Stimulated activated CD4-positive, alpha-beta T cell treated with anti-CD3 and anti-CD28 coated beads, TNF-alpha, amount 100 ng/mL, for 4 hours (primary cell): Measurements from ENCODE around the gene ZEB1.
"Not testable (repeated sequence)": the region's sequence is repeated elsewhere in the genome, so short reads cannot be mapped to it uniquely, and the experiment has no call there.

ENCODE experiments used
- DNase-seq, 3 experiments: peaks; one replicate each; pipeline ENCODE4 v3.0.0-alpha.2; 2020; ENCODE audit warnings: low read depth in 3 of 3

Gene ZEB1

GRCh38 chr10:31318382-31318853 is 598 bp upstream of the ZEB1 start:
- DNase-seq: peak in 2 of 3 experiments; percentile 47 to 59

- peak in 2 of 3 experiments; percentile 29 to 44 for DNase-seq
These were observed 860 bp downstream of the ZEB1 start for GRCh38 chr10:31319602-31320549.

- DNase-seq: peak in 1 of 3 experiments; percentile 7
These were observed 1.7 kb downstream of the ZEB1 start for GRCh38 chr10:31320550-31321211.

- DNase-seq: peak in 1 of 3 experiments; percentile 3
These were observed 2.5 kb downstream of the ZEB1 start for GRCh38 chr10:31321396-31321941.

- no peak for DNase-seq
These were observed 3.6 kb downstream of the ZEB1 start for GRCh38 chr10:31322647-31323046.

GRCh38 chr10:31340343-31340742 is 21.3 kb downstream of the ZEB1 start:
- DNase-seq: no peak

GRCh38 chr10:31341552-31341951 is 22.5 kb downstream of the ZEB1 start:
- DNase-seq: no peak

- no peak for DNase-seq
These were observed 24.0 kb downstream of the ZEB1 start for GRCh38 chr10:31343009-31343408.

GRCh38 chr10:31343551-31343950 is 24.5 kb downstream of the ZEB1 start:
- DNase-seq: no peak

- DNase-seq: no peak
These were observed 26.9 kb downstream of the ZEB1 start for GRCh38 chr10:31345886-31346285.

GRCh38 chr10:31346953-31347352 is 27.9 kb downstream of the ZEB1 start:
- DNase-seq: no peak

- no peak for DNase-seq
These were observed 28.7 kb downstream of the ZEB1 start for GRCh38 chr10:31347705-31348104.

- no peak for DNase-seq
These were observed 31.9 kb downstream of the ZEB1 start for GRCh38 chr10:31350891-31351290.

- no peak for DNase-seq
These were observed 33.6 kb downstream of the ZEB1 start for GRCh38 chr10:31352436-31353226.

- peak in 1 of 3 experiments; percentile 6 for DNase-seq
These were observed 34.6 kb downstream of the ZEB1 start for GRCh38 chr10:31353574-31353973.

GRCh38 chr10:31358688-31359330 is 39.8 kb downstream of the ZEB1 start:
- no peak for DNase-seq

GRCh38 chr10:31359979-31360378 is 41.0 kb downstream of the ZEB1 start:
- no peak for DNase-seq

GRCh38 chr10:31361475-31361874 is 42.5 kb downstream of the ZEB1 start:
- DNase-seq: not testable (repeated sequence)

- no peak for DNase-seq
These were observed 43.1 kb downstream of the ZEB1 start for GRCh38 chr10:31362023-31362641.

GRCh38 chr10:31363696-31364095 is 44.7 kb downstream of the ZEB1 start:
- not testable (repeated sequence) for DNase-seq

GRCh38 chr10:31364238-31364637 is 45.2 kb downstream of the ZEB1 start:
- not testable (repeated sequence) for DNase-seq
